Hematopoietic multipotent progenitor cell treated with erythropoietin and hydrocortisone succinate and interleukin-3 and kit ligand, for 4 days (in vitro differentiated cells): Measurements from ENCODE around the gene SLC7A8.

Source experiments
- DNase-seq: peaks from one replicate; pipeline ENCODE4 v3.0.0-alpha.2; 2015

The SLC7A8 gene

DNA sequence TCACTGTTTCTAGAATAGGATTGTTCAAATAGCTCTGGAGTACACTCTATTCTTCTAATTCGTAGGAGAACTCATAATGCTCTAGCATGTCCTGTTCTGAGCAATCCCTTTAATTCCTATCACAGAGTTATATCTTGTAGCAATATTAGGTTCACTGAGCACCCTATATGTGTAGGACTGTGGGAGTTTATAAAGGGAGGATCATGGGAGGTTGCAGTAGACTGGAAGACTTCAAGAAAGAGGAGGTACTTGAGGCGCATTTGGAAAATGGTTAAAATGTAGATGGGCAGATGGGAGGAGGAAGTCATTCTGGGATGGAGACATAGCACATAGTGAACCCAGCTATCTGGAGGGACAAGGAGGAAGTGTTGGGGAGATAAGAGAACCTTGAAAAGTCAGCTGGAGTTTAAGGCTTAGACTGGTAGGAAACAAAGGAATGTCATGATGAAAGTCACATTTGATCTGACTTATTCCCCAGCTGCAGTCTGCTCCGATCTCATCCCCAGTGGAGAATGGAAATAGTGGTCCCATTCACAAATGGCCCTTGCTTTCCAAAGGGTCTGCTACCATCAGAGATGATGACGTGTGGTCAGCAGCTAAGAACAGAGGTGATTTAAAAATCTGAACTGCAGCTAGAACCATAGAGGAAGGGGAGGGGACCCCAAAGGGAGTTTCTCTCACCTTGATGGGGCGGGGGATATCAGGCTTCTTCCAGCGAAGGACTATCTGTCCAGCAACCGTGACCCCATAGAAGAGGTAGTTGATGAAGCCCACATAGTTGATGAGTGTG is 54.3 kb downstream of the SLC7A8 start:
- DNase-seq: peak; percentile 44

DNA sequence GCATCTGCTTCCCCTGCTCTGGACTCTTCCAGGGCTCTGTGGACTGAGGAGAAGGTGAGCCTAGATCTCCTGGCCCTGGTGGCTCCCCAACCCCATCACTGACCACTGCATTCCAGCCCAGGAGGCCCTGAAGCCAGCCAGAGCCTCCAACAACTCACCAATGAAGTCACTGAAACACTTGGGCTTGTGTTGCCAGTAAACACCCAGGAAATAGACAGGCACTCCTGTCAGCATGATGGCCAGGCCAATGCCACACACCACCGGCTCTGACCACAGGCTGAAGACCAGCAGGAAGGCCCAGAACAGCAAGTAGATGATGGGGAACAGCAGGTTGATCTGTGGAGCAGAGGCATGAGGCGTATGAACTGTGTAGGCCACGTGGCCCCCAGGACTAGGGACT is 55.6 kb downstream of the SLC7A8 start:
- DNase-seq: no peak

DNA sequence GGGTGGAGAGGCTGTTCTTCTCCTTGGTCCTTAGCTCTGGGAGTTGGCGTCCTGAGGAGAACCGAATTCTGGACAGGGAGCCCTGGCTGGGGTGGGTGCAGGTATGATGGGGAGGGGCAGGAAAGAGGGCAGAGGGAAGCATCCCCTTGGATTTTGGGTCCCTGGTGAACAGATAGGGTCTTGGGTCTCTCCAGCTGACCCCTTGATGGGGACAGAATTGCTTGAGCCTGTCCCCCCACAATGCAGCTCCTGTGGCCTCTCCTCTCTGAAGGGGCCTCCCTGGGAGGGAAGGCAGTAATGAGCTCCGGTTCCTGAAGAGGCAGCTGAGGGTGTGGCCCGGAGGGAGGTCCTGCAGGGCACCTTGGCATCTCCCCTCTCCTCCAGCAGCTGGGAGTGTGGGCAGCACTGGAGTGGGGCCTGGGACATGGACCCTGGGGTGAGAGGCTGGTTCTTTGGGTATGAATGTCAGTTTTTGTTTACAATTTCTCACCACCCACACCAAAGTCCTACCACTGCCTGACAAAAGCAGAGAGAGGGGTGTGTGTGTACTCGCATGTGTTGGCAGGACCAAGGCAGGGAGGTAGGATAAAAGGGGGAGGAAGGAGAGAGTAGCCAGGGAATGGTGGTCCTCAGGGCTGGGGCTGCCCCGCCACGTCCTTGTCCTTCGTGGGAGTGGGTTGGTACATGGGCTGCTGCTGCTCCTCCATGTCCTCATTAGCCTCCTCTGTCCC is 56.7 kb downstream of the SLC7A8 start:
- DNase-seq: no peak

DNA sequence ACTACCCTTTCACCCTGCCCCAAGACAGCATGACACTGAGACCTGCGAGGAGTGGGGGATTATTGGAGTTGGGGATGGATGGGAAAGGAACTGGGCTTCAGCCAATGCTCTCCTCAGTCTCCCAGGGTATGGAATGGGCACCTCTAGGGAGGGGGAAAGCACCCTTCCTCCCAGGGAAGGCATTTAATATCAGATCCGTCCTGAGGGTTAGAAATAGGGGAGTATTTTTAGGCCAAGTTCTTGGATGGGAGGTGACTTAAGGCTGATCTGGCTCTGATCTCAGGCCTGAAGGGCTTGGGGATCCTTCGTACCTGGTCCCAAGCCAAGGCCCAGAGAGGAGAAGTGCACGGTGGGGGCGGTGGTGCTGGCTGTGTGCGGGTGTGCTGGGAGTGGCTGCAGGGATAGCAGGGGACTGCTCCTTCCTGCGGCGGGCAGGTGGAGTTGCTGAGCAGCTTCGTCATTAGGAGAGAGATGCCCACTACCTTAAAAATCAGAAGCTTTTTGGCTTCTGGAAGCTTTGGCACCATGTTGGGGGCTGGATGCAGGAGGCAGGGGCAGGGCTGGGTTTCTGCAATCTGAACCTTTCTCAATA is 57.4 kb downstream of the SLC7A8 start:
- DNase-seq: no peak

DNA sequence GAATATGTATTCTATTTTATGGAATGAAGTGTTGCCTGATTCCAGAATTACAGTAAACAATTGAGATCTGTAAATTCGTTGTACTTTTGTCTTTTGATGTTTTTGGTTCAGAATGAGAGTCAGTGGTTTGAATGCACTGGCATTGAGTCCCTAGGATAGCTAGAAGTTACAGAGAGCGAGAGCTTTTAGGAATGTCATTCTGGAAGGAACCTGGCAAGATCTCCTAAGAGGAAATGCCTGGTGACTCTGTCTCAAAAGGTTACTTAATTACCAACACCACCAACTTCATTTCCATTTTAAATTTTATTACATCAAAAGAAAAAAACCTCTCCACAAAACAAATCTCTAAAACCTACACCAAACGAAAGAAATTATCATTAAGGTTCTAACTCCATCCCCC is 58.4 kb downstream of the SLC7A8 start:
- DNase-seq: no peak

DNA sequence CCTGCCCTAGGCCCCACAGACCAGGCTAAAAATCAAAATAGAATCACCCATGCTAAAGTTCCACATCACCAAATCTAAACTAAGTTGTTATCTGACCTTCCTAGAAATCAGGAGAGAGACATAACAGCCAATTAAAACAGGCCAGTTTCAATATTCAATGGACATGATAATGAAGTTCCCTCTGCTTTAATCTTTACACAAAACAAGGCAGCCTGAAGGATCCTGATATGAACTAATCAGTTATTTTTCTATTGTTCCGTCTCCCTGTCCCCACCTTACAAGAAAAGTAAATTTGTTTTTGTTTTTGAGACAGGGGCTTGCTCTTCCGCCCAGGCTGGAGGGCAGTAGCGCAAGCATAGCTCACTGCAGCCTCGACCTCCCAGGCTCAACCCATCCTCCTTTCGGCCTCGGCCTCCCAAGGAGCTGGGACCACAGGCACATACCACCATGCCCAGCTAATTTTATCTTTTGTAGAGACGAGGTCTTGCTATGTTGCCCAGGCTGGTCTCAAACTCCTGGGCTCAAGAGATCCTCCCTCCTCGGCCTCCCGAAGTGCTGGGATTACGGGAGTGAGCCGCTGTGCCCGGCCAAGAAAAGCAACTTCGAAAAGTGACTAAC is 59.0 kb downstream of the SLC7A8 start:
- no peak for DNase-seq

DNA sequence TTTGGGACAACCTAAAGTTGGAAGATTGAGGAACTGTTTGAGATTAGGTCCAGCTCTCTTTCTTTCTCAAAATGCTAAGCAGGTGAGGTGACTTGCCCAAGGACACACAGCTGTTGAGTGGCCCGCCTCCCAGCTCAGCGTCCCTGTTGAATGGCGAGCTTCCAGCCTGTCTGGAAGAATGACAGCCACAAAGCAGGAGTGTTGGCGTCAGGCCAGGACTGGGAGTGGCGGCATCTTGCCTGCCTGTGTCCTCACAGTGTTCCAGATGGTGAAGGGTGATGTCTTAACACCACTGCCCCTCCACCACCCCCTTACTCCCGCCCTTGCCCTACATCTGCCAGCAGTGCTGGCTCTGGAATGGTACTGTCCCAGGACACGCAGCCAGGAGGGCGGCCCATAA is 60.0 kb downstream of the SLC7A8 start:
- peak; percentile 40 for DNase-seq

DNA sequence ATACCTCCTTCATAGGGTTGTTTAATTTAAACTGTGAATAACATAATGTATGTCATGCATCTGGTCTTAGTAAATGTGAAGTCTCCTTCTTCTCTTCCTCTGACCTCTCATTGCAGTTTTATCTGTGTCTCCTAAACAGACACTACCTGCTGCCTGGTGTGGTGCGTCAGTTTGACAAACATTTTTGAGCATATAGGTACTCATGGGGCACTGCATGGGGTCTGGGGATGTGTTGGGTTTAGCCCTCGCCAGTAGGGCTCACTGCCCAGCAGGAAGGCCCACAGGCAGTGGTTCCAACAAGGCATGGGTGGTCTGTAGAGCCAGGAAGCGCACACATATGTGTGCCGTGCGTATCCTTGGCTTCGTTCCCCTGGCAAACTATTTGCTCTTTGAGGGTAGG is 61.4 kb downstream of the SLC7A8 start:
- DNase-seq: no peak

DNA sequence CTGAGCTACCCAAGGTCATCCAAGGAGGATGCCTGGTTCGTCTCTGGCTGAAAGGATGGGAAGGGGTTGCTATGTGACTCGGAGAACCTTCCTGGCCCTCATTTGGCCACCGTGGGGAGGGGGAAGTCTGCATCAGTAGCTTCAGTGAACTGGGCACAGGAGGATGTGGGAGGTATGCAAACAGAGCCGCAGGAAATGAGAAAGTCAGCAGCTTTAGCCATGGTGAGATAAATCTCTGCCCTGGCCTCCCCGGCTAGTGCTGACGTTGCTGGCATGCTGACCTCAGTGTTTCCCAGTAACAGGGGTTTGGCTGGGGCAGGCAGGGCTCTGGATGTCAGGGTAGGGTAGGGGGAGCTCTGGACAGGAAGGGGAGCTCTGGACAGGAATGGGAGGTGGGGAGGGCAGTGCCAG is 62.1 kb downstream of the SLC7A8 start:
- no peak for DNase-seq

DNA sequence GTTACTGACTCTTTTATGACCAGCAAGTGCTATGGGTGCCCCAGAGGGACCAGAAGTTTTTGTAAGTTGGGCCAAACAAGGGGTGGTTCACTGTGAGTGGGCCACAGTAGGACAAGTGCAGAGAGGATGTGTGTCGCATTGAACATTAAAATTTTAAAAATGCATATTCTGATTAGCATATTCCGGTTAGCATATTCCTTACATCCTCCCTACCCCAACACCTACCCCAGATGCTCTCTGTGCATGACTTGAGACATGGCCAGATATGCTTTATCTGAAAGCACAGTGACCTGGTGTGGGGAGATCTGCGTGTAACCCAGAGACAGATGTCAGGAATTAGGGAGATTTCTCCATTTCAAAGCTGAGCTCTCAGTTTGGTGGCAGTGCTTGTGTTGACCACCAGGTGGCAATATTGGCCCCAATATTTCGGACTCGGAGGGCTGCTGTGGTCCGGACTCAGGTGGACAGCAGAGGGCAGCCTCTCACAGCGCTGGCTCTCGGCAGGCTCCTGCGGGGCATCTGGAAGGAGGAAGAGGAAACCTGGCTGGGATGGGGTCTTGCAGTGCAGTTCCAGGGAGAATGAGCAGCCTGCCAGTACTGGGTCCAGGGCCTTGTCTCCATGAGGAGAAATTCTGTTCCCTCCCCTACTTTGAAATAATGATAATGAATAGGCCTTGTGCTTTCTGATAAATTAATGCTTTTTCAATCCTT is 62.8 kb downstream of the SLC7A8 start:
- DNase-seq: peak; percentile 95

DNA sequence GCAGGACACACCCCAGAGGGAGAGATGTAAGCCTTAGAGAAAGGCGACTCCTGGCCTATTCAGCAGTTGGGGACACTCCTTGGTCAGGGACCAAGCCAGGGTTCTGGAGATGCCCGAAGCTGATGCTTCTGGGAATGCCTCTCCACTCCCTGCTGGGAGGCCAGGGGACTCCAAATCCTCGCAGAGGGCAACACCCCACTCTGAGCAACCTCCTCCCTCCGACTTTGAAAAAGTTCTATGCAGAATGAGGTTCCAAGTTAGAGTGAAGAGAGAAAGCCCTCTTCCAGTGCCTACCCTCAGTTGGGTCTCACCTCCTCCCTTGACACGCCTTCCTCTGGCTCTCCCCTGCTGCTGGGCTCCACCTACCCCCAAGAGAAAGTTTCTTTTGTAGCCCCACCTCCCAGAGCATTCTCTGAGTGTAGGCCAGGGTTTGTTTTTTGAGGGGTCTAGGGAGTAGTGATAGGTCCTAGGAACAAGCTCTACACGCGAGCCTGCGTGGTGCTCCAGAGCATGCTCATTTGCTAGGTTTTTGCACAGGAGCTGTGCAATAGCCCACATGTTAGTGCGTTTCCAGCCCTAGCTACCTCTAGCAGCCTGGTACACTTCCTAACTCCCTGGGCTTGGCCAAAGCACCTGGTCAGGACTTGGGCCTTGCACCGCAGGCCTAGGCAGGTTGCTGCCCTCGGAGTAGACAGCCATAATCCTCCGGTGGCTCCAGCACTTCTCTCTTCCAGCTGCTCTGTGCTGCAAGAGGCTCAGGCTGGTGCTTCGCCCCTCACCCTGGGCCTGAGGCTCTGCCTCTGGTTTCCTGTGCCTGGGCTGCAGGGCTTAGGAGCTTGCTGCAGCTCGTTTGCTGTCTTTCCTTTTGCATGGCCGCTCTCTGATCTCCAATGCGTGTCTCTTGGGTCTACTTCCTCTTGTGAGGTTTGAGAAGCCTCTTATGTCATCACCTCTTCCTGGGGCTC is 63.8 kb downstream of the SLC7A8 start:
- DNase-seq: peak; percentile 82

DNA sequence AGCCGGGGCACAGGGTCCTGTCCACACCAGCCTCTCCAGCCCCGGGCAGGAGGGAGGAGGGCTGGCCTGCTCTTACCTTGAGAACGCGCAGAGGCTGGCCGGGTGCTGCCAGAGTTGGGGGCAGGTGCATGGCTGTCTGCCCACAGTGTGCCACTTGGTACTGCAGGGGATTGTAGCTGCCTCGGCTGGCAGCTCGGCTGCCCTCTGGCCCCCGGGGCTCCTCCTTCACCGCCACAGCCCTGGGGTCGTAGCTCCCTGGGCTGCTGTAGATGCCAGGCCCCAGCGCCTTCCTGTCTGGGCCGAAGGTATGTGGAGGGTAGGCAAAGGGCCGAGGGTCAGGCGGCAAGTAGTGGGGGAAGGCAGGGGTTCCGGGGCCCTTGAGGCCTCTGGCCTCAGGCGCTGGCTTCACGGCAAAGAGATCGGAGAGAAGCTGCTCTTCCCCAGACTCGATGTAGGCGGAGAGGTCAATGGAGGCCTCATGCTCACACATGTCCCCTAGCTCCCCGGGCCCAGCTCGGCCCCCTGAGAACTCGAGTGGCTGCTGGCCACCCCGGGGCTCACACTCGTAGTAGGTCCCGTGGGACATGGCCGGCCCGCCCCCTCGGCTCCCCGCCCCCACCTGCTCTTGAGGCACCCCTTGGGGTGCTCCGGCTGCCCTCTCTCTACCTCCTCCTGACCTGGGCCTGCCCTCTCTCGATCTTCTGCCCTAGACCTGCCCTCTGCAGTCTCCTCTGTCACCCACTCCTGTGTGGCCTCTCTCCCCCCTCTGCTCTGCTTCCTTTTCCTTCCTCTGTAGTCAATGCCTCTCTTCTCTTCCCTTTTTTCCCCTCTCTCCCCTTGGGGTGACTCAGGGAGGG is 64.7 kb downstream of the SLC7A8 start, which contains the start of gene CEBPE:
Gene CEBPE, minus strand, starts transcription at position 750 of the 857 bp plus-strand sequence. Its CDS starts 164 bp downstream, at position 586.
- peak; percentile 46 for DNase-seq

DNA sequence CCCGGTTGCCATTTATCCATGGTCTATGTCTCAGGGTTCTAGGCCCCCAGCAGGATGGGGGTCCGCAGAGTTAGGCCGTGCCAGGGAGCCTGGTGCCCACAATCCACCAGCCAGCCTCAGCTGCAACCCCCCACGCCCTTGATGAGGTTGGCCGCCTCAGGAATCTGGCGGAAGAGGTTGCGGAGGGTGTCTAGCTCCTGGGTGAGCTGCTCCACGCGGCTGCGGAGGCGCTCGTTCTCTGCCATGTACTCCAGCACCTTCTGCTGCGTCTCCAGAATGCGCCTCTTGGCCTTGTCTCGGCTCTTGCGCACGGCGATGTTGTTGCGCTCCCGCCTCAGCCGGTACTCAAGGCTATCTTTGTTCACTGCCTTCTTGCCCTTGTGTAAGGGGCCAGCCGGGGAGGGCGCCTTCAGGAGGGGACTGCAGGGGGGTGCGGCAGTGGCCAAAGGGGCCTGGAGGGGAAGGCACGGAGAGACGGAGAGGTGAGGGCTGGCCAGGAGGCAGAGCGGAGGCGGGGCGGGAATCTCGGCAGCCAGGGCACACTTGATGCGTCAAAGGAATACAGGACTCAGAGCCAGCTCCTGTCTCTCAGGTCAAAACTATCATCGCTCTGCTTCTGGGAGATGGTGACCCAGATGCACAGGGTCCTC is 66.0 kb downstream of the SLC7A8 start:
- no peak for DNase-seq

DNA sequence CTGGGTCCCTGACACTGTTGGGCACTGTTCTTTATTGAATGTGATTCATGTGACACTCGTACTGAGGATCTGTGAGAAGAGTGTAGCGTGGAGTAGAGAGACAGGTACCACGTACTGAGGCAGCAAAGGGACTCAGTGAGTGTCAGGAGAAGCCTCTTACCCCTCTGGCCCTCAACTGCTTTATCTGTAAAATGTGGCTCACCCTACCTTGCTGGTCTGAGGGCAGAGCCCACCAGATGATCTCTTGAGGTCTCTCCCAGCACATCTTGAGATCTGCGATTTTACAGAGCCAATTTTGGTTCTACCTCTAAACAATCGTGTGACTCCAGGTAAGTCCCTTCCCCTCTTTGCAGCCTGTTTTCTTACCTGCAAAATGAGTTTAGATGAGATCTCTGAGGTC is 67.5 kb downstream of the SLC7A8 start:
- no peak for DNase-seq

DNA sequence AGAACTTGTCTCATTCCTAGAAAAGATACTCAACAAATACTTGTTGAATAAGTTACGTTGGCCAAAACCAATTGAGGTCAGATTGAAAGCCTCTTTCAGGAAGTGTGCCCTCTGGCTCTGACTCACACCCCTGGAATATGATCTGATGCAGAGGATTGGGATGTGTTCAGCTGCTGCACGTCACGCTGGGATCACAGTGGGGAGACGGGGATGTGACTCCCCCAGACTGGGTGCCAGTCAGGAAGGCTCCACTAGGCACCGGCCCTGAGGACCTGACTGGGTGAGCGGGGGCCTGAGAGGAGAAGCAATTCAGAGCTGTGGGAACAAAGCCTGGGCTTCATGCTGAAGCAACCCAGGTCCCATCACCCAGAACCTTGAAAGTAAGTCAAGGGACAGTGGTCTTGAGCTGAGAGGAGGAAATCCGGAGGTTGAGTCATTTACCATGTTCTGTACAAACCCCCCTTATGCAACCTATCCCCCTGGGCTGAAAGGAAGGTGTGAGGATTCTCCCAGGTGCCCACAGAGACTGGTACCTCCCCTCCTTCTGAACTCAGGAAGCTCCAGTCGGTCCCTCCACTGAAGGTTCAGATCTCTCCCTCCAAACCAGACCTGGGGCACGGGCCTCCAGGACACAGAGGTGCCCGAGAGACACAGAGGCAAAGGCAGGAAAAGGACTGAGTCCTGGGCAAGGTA is 68.3 kb downstream of the SLC7A8 start:
- DNase-seq: no peak

DNA sequence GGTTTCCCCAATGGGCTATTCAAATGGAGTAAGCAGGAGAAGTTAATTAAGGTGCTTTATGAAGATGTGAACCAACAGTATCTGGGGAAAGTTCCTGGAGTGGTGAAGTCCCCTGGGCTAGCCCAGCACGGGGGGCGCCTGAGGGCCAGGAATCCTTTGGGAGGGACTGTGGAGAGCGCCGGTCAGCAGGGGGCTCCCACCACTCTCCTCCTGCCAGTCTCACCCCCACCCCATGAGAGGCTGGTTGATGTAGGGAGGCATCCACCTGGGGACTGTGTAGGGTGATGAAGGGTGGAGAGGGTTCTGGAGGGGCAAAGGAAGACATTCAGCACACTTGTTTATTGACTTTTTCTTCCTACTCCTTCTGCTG is 68.8 kb downstream of the SLC7A8 start:
- DNase-seq: no peak

DNA sequence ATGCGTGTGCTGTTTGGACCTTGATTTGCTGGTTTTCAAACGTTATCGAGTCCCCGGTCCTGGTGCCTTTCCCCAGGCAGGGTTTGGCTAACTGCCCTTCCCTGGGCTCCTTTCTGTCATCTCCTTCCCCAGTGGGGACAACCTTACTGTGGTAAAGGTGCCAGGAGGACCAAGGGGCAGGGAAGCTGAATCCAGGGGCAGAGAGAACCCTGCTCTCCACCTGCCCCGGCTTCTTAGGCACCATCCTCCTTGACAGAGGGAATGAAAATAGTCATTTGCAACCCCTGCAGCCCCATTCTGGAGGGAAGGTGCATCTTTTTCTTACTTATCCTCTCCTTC is 69.4 kb downstream of the SLC7A8 start:
- no peak for DNase-seq

DNA sequence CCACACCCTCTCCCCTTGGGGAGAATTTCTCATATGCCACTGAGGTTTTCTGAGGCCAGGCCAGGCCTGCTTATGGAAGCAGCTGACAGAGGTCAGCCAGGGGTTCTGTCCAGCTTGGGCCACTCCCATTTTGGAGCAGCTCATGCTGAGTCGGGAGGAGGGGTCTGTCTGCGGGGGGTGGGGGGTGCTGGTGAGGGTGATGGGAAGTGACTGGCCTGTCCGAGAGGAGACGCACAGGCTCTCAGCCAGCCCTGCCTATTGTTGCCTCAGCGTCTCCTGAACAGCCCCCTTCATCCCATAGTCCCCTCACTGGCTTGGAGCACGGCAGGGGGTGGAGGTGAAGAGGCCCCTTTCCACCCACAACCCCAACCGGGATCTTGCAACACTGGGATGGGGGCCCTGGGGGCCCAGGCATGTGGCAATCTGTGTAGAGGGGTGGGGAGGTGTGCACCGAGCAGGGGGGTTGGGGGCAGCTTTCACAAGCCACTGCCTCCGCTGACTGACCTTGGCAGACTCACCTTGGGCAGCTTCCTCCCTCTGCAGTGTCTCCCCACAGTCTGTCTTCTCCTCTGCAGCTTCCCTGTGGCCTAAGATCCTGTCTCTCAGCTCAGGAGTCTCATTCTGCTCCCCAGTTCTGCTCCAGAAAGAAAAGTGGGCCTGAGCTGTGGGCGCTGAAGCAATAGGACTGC is 69.9 kb downstream of the SLC7A8 start:
- DNase-seq: peak; percentile 81
